8988T (cell line): ENCODE results near the gene CCDC81.
"Not testable (repeated sequence)": the region's sequence is repeated elsewhere in the genome, so short reads cannot be mapped to it uniquely, and the experiment has no call there.

Source experiments
- DNase-seq: peaks from one replicate; pipeline ENCODE4 v3.0.0; 2011

CCDC81 gene

DNA sequence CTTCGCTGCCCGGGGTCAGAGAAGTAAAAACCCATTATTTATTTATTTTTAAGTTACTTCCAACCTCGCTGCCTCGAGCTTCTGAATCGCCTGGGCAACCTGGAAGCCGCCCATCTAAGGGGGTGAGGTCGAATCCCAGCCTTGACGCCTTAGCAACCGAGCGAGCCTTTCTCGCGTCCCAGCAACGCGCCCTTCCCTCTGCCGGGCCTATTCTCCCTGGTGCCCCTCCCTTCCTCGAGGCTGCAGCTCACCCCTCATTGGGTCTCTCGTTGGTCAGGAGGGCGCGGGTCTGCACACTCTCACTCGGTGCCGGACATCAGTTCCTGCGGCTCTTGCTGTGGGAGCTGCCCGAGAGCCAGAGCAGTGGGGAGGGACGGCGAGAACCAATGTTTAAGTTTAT lies at the start of gene CCDC81:
TSS of gene CCDC81 (plus strand) at position 302 of the 400 bp plus-strand sequence. CDS start 277 bp downstream, outside the sequence.
- no peak for DNase-seq

DNA sequence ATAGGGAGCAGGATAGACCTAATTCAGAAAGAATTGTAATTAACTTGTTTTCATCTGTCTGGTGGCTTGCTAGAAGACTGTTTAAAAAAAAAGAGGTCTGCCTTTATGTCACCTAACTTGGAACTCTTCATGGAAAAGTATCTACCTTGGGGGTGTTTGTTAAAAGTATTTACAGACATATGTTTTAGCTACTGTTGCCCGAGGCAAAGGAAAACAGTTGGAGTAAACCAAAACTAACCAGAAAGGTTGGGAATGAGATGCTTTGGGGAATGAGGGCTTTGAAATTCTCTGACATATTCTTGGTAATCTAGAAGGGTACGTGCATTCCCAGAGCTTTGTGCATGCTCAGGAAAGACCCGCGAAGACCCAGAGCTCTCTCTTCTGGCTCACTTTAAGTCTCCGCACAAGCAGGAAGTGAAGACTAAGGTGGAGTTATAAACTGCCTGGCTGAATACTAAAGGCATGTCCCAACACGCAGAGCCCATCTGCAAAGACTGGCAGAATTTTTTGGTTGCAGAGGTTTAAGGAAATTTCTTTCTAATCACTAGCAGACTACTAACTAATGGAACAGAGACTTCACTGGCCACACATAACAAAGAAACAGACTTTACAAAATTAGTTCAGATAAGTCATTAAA lies 39.4 kb upstream of the CCDC81 start:
- DNase-seq, result no peak

DNA sequence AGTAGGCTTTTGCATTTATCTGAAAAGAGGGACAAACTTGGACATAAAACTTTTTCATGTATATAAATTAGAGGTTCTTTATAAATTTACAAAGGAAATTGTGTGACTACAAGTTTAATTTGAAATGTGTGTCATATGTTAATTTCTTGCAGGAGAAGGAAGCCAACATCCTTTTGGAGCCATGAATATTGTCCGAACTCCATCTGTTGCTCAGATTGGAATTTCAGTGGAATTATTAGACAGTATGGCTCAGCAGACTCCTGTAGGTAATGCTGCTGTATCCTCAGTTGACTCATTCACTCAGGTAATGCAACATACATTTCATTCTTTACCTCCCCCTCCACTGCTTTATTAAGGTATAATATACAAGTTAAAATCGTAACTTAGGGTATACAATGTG lies 37.5 kb upstream of the CCDC81 start:
- DNase-seq, result no peak

DNA sequence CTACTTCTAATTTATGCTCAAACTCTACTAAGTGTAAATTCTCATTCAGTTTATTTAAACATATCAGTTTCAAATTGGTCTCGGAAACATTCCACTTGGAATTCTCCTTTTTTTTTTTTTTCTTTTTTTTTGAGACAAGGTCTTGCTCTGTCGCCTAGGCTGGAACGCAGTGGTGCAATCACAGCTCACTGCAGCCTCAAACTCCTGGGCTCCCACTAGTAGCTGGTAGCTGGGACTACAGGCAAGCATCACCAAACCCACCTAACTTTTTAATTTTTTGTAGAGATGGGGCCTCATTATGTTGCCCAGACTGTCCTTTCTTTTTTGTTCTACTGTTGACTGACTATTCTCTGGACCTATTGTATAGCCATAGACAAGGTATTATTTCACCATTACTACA lies 33.3 kb upstream of the CCDC81 start:
- DNase-seq, result no peak

DNA sequence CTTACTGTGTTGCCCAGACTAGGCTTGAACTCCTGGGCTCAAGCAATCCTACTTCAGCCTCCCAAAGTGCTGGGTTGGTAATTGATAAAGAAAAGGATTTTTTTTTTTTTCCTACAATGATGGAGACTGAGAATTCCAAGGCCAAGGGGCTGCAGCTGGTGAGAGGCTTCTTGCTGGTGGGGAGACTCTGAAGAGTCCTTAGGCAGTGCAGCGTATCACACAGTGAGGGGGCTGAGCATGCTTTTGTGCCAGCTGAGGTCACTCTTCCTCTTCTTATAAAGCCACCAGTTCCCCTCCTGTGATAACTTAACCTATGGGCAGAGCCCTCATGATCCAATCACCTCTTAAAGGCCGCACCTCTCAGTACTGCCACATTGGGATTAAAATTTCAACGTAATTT lies 28.2 kb upstream of the CCDC81 start:
- DNase-seq, result no peak

DNA sequence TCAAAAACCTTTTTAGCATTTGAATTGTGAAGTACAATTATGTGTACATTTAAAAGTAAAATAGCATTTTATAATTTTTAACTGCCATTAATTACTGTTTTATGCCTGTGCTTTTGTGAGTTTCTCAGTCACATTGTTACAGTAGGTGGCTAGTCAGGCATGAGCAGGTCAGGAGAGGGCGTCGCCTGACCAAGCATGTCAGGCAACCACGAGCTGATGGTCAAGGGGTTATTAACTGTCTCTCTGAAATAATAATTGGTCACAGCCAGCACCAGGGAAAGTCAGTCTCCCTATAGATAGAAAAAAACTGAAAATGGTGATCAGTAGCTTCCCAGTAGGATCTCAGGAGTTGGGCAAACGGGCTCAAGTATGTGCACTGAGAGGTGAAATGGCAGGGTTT lies 19.4 kb upstream of the CCDC81 start:
- no peak for DNase-seq

DNA sequence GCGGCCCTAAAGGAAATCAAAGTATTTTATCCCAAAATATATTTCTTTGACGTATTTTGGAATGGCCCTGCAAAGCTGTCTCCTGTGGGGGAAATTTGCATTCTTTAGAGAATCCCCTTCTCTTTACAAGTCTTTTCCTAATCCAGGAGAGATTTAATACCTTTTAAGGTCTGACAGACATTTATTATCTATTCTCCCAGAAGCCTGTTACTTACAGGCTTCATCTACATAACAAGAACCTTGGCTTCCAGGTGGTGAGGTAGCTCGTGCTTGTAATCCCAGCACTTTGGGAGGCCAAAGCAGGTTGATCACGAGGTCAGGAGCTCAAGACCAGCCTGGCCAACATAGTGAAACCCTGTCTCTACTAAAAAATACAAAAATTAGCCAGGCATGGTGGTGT lies 17.3 kb upstream of the CCDC81 start:
- DNase-seq, result not testable (repeated sequence)

DNA sequence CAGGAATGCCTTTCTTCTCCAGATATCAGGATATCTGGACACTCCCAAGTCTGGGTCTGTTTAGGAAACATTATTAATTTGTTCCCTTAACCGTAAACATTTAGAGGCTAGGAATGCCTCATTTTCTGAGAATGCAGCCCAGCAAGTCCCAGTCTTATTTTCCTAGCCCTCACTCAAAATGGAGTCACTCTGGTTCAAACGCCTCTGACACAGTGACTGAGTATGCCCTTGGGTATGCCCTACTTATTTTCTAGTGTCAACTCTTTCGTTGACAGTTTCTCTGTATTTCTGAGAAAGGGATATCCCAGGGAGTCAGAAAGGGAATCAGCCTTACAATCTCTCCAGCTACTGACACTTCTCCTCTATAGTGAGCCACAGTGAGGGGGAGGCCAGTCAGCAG lies 16.0 kb upstream of the CCDC81 start:
- no peak for DNase-seq

DNA sequence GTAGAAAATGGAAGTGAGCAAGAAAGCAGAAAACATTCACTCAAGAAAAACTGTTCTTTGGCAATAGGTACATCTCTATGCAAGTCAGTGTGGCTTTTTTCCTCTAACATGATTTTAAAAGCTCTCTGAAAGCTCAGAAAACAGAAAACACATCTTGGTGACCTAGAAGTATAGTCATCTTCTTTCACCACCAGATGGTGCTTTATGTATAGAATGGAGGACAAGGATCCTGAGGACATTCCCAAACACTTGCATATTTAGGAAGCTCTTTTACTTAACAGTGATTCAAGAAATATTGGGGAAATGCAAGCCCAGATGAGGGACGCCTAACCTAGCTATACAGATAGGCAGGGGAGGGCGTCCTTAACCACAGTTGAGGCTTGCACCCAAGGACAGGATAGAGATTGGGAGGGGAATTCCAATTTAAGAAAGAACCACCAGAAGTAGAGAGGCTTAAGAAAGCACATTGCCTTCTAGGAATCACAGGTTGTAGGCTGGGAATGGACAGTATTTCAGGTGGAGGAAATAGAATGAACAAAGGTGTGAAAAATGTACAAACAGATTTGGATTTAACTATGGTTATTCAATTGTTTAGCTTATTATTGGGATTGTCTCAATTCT lies 13.8 kb upstream of the CCDC81 start:
- no peak for DNase-seq

DNA sequence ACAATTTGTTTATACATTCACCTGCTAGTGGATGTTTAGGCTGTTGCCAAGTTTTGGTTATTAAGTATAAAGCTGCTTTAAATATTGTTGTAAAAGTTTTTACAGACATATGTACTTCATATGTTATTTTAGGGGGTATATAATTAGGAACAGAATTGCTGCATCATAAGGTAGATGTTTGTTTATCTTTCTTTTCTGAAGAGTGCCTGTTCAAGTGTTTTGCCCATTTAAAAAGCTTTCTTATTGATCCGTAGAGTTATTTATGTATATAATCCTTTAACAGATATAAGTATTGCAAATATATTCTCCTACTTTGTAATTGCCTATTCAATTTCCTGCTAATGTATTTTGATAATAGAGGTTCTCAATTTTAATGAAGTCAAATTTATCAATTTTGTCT lies 11.3 kb upstream of the CCDC81 start:
- DNase-seq, result no peak

DNA sequence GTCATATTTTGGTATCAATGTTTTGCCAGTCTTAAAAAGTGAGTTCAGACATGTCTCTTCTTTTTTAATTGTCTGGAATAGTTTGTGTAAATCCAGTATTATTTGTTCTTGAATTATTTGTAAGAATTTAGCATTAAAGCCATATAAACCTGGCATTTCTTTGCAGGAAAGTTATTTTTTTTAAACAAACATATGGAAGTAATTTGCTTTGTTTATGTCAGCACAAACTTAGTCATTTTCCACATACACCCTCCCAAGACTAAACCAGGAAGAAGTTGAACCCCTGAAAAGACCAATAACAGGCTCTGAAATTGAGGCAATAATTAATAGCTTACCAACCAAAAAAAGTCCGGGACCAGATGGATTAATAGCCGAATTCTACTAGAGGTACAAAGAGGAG lies 9.1 kb upstream of the CCDC81 start:
- DNase-seq, result no peak

DNA sequence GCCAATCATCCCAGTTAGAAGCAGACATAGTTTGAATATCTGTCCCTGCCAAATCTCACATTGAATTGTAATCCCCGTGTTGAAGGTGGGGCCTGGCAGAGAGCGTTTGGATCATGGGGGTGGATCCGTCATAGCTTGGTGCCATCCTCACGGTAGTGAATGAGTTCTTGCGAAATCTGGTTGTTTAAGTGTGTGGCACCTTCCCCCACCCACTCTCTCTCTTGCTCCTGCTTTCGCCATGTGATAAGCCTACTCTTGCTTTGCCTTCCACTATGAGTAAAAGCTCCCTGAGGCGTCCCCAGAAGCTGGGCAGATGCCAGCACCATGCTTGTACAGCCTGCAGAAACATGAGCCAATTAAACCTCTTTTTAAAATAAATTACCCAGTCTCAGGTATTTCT lies 5.0 kb upstream of the CCDC81 start:
- no peak for DNase-seq

DNA sequence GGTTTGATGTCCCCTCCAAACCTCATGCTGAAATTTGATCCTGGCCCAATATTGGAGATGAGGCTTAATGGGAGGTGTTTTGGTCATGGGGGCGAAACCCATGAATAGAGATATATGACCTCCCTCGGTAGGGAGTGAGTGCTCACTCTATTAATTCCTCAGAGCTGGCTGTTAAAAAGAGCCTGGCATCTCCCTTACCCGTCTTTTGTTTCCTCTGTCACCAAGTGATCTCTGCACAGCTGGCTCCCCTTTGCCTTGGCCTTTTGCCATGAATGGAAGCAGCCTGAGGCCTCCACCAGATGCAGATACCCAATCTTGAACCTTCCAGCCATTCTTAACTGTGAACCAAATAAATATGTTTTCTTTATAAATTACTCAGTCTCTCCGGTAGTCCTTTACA lies 4.5 kb upstream of the CCDC81 start:
- DNase-seq, result no peak

DNA sequence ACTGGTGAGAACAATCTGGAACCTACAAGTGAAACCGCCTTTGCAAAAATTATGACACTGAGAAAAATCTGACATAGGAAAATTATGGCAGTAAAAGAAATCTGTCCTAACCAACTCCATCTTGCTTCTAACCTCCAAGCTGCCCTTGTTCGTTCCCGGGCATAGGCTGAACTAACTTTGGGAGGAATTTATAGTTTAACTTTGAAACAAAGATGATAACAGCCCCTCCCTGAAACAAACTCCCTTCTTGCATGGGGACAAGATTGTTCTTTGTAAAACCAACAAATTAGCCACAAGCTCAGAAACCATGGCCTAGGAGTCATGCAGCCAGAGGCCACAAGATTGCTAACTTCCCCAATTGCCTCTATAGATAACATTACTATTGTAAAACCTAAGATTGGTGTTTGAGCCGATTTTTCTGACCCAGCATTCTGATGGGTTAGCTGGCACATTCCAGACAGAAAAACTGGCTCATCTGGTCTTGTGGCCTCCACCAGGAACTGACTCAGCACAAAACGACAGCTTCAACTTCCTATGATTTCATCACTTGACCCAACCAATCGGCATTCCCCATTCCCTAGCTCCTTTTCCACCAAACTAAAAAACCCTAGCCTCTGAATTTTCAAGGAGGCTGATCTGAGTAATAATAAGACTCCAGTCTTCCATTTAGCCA lies 3.6 kb upstream of the CCDC81 start:
- DNase-seq, result no peak

DNA sequence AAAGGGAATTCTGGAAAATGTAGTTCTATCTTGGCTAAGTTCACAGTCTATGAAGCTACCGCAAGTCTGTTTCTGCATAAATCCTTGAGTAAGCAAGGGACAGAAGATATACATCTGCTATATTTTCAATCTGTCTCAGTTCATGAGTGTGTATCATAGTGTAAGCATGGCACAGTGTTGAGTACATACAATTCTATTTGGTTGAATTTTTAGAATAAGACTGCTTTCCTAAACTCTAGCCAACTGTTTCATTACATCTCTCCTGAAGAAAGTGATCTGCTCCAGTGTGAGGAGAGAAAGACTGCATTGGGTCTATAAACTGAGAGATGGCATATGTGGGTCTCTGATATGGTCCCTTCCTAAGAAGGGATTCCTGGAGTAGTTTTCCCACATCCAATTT lies 2.6 kb upstream of the CCDC81 start:
- DNase-seq, result no peak

DNA sequence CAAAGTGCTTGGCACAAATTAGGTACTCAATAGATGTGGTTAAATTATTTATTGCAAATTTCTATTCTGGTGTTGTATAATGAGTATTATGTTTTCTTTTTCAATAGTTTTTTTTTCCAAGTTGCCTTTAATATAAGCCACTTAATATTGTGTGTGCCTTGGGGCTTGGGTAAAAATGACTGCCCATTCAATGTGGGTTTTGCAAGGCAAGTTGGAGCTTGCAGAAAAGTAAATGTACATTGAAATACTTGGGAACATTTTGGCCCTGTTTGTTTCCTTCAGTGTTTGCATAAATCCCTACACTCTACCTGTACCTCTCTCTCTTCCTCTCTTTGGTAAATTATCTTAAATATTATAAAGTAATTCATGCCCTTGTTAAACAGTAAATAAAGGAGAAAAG lies 2.1 kb upstream of the CCDC81 start:
- DNase-seq, result no peak

DNA sequence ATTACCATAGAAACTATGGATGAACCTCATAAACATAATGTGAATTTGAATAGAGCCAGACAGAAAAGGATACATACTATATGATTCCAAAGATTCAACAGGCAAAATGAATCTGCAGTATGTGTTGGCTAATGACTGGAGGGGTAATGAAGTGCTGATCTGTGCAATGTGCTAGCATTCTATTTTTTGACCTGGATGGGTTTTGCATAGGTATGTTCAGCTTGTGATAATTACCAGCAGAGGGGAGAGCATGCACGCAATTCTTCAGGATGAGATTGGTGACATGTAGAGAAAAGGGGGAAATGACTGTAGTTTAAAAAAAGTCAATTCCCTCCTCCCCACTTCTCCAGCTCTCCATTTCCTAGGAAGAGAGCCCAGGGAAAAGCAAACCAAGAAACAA lies 618 bp upstream of the CCDC81 start:
- DNase-seq, result no peak

DNA sequence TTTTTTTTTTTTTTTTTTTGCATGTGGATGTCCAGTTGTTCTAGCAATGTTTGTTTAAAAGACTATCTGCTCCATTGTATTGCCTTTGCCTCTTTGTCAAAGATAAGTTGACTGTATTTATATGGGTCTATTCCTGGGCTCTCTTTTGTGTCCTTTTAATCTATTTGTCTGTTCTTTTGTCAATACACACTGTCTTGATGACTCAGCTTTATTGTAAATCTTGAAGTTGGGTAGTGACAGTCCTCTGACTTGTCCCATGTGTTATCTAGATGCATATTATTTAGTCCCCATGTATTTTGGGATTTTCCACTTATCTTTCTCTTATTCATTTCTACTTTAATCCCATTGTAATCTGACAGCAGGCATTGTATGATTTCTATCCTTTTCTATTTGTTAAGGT lies 3.3 kb downstream of the CCDC81 start:
- no peak for DNase-seq

DNA sequence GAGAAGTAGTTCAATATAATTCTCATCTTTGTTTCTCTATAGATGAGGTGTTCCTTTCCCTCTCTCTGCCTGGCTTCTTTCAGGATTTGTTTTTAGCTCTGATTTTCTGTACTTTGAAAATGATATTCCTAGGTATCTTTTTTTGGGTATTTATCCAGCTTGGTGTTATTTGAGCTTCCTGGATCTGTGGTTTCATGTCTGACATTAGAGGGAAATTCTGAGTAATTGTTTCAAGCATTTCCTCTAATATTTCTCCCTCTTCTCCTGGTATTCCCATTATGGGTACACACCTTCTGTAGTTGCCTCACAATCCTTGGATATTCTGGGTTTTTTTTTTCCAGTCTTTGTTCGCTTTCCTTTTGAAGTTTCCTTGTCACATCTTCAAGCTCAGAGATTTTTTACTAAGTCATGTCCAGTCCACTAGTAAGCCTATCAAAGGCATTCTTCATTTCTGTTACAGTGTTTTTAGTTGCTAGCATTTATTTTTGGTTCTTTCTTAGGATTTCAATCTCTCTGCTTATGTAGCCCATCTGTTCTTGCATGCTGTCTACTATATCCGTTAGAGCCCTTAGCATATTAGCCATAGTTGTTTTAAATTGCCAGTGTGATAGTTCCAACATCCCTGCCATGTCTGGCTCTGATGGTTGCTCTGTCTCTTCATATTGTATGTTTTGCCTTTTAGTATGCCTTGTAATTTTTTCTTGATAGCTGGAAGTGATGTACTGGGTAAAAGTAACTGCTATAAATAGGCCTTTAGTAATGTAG lies 5.8 kb downstream of the CCDC81 start:
- no peak for DNase-seq

DNA sequence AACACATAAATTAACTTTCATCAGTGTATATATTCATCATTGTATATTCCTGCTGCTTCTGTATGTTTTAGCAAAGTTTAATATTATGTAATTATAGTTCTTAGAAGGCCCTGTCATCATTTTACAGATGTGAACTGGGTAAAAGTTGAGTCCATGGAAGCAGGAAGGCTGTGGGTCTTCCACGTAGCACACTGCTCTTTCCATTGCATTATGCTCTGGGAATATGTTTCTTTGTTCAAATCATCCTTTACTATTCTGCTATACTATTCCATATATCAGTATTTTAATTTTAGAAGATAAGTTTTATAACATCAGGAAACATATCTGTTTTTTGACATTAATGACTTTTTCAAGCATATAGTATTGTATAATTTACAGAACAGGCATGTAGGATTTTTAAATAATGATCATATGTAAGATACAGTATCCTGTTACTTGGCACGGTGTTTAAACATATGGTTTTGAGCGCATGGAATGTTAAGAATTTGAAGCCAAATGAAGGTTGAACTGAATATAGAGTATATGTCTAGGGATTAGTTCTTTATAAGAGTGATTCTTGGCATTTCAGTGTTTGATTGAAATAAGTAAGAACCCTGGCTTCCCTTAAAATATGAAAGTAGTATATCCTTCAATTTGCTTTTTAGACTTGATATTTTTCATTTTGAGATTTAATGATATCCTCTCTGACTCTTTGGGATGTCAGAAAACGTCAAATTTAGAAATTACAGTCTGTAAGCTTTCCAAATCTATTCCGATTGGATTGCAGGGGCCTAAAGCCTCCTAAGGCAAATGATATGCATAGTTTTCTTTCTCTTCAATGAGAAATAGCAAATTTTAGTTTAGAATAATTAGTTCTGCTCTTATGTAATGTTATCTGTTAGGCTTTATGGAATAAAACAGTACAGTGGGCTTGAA lies 8.6 kb downstream of the CCDC81 start:
- no peak for DNase-seq

DNA sequence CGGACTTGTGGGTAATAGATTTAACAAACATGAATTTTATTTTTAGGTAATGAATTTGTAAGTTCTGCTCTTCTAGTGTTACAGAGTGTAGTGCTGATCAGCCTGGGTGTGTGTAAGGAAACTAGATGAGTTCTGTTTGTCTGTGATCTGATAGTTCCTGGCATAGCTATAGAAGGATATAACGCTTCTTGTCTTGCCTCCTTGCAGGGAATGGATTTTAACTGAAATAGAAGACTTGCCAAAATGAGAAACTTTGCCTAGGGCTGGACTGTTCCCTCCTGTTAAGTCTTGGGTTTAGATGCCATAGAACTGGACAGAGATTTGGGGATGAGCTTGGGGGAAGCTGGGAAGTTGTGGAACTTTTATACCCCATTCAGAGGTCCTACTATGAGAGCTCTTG lies 11.6 kb downstream of the CCDC81 start:
- DNase-seq, result no peak

DNA sequence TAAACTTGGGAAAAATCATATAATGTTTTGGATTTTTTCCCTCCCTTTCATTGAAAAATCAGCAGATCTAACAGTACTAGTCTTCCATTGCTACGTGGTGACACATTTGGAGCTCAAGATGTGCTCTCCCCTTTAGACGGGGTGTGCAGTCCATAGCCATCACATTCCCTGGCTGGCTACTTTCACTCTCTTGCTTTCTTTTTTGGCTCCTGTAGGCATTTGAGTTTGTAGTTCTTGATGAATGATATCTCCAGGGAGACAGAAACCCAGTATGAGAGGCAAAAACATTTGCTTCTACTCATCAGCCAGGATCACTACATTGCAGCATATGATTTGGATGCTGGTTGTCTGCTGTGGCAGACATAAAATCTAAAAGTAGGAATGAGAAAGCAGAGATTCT lies 12.1 kb downstream of the CCDC81 start:
- no peak for DNase-seq

DNA sequence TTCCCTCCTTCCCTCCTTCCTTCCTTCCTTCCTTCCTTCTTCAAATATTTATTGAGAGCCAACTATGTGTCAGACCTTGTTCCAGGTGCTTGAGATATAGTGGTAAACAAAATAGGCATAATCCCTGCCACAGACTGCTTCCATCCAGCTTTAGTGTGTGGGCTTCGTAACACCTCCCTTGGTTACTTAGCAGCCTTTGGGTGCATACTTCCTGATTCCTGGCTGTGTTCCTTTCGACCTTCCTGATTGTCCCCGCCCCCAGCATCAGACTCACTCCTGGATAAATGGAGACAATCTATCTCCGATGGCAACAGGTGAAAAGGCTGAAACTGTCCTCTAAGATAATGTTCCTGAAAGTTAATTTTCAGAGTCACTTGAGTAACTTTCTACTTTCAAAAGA lies 13.5 kb downstream of the CCDC81 start:
- no peak for DNase-seq
